SK-N-MC (cell line): ENCODE data around the gene PAFAH1B2.

Experiments used
- EZH2 ChIP-seq: fragments of 200-600 bp; sonication (generic); IDR thresholded peaks from one replicate; pipeline ENCODE4 v1.6.1; 2017; ENCODE audit warnings: antibody characterized with exemption
- FOXP2 ChIP-seq: optimal IDR thresholded peaks from 2 replicates; pipeline ENCODE3; 2011; ENCODE audit warnings: mild to moderate bottlenecking, moderate library complexity; ENCODE audit not compliant: insufficient read depth; ENCODE audit errors: extremely low read length, control extremely low read depth
- POLR2AphosphoS5 ChIP-seq: IDR thresholded peaks from 2 replicates; pipeline ENCODE4 v1.6.1; 2012; ENCODE audit warnings: mild to moderate bottlenecking, low read depth, low read length, borderline replicate concordance

- TF ChIP-seq EZH2 (no peak), POLR2AphosphoS5 (no peak), FOXP2 (no peak)
Observed at GRCh38 chr11:117128289-117128688, 15.8 kb upstream of the PAFAH1B2 start.
